ENCODE measurements around the gene PTCD1. TPM values are rescaled to one million over a fixed set of nuclear protein-coding genes. Genes with fewer than 3 reads are reported as not detected.

PTCD1 gene
- total and polyA plus RNA-seq, 9 of the 15 experiments (the other 6 are each of a cell fraction or from before 2014, with no cell fraction given) = 0.46 to 17.1 (median 6.2) TPM

- peak overlapping the region; percentile 88 for H3K4me2 ChIP-seq (ENCODE audit: insufficient read depth, low read length)
- WGBS (ENCODE audit: insufficient coverage, low coverage, missing lambda C conversion rate) = 18% methylated on average over 12 of the region's 12 CpGs
- H4K20me1 ChIP-seq (replicated peaks; ENCODE audit: control insufficient read depth, insufficient read depth, low read length) = peaks cover 23% of the 10 kb centered on the region; the same call in 1 of the 2 replicates
- in situ Hi-C loops (cut with MboI) = no loop called here
- H3K79me2 ChIP-seq (ENCODE audit: control insufficient read depth, insufficient read depth, low read length) = peaks cover 80% of the 10 kb centered on the region
- H3K4me1 ChIP-seq (replicated peaks in 1 of 2; ENCODE audit: control insufficient read depth in 2 of 2, insufficient read depth in 2 of 2, low read length in 2 of 2) = peaks cover 27 to 57% of the 10 kb centered on the region in 2 experiments
- DNase-seq (ENCODE audit: extremely low read depth in 1 of 4, low spot score in 3 of 4) (peak; percentile 56 to 84 (median 66)), FAIRE-seq (peak; percentile 96), ATAC-seq (peak; percentile 80)
- H3K9ac ChIP-seq (ENCODE audit: insufficient read depth in 1 of 2, low read depth in 2 of 2, low read length in 2 of 2) = peak overlapping the region; percentile 64 to 82
- H3K27ac ChIP-seq (ENCODE audit: extremely low read depth, low read depth, low read length) = peak overlapping the region; percentile 73
- peak overlapping the region; percentile 10; the same call in 1 of the 2 replicates for H3K4me3 ChIP-seq
- peaks cover 67% of the 10 kb centered on the region for H3K36me3 ChIP-seq (ENCODE audit: control insufficient read depth, insufficient read depth, low read length)
- BruUV-seq (replicated peaks) = TSS peak; percentile 3
- CTCF ChIA-PET (ENCODE audit: low intra/inter-chr PET ratio) = no interaction called here
- intact Hi-C loops (cut with micrococcal nuclease) = no loop called here
- peaks cover 6% of the 10 kb centered on the region for H3K9me1 ChIP-seq (ENCODE audit: control insufficient read depth, insufficient read depth, low read length)
- no peaks in the 10 kb centered on the region for H3K9me3 ChIP-seq (replicated peaks; ENCODE audit: control insufficient read depth, insufficient read depth, low read depth, low read length)
- no peaks in the 10 kb centered on the region for H3K27me3 ChIP-seq (ENCODE audit: control insufficient read depth in 2 of 2, insufficient read depth in 2 of 2, low read length in 2 of 2)
- POLR2A ChIA-PET = interaction anchor here (0.7 to 1.4 kb wide), 2 partner anchors 10 to 11 kb away, joined by 3 to 4 read pairs; no protein-coding TSS in a partner anchor
- peak overlapping the region; percentile 25; the same call in 1 of the 2 replicates for H2AFZ ChIP-seq (ENCODE audit: low read depth, low read length)
- TF ChIP-seq SP1 (CRISPR knock-in tag; IDR thresholded peaks at IDR 0.05) = no peak
- TF ChIP-seq VEZF1 (CRISPR knock-in tag; IDR thresholded peaks at IDR 0.05) = peak; percentile 45; the same call in 1 of the 2 replicates
- no peak for TF ChIP-seq ZNF551 (CRISPR knock-in tag; IDR thresholded peaks at IDR 0.05)
- TF ChIP-seq ZC3H11A (IDR thresholded peaks at IDR 0.05; ENCODE audit: low read depth, low read length) = no peak
- TF ChIP-seq NR2C2 (CRISPR knock-in tag; IDR thresholded peaks at IDR 0.05) = no peak
- TF ChIP-seq NR2C2 (tag; IDR thresholded peaks at IDR 0.05) = no peak
- peak; percentile 25 for TF ChIP-seq ZNF699 (CRISPR knock-in tag; IDR thresholded peaks at IDR 0.05; ENCODE audit: insufficient replicate concordance)
- TF ChIP-seq, protein P1, sequence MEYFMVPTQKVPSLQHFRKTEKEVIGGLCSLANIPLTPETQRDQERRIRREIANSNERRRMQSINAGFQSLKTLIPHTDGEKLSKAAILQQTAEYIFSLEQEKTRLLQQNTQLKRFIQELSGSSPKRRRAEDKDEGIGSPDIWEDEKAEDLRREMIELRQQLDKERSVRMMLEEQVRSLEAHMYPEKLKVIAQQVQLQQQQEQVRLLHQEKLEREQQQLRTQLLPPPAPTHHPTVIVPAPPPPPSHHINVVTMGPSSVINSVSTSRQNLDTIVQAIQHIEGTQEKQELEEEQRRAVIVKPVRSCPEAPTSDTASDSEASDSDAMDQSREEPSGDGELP (CRISPR knock-in tag; IDR thresholded peaks at IDR 0.05; ENCODE audit: borderline replicate concordance) = peak; percentile 66; the same call in 1 of the 2 replicates
- TF ChIP-seq CBX3 (IDR thresholded peaks at IDR 0.05; ENCODE audit: borderline replicate concordance in 1 of 2, low read length in 2 of 2) = no peak
- TF ChIP-seq KLF6 (CRISPR knock-in tag; IDR thresholded peaks at IDR 0.05; ENCODE audit: borderline replicate concordance) = no peak
- TF ChIP-seq, protein P2, sequence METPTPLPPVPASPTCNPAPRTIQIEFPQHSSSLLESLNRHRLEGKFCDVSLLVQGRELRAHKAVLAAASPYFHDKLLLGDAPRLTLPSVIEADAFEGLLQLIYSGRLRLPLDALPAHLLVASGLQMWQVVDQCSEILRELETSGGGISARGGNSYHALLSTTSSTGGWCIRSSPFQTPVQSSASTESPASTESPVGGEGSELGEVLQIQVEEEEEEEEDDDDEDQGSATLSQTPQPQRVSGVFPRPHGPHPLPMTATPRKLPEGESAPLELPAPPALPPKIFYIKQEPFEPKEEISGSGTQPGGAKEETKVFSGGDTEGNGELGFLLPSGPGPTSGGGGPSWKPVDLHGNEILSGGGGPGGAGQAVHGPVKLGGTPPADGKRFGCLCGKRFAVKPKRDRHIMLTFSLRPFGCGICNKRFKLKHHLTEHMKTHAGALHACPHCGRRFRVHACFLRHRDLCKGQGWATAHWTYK (CRISPR knock-in tag; IDR thresholded peaks at IDR 0.05) = no peak
- no peak for TF ChIP-seq NR4A1 (CRISPR knock-in tag; IDR thresholded peaks at IDR 0.05)
- no peak for TF ChIP-seq NR4A1 (tag; IDR thresholded peaks at IDR 0.05)
- no peak for TF ChIP-seq ZNF586 (CRISPR knock-in tag; conservative IDR thresholded peaks at IDR 0.05)
- TF ChIP-seq FOXP1 (CRISPR knock-in tag; IDR thresholded peaks at IDR 0.05) = 0 out of 2 replicates have a peak, but pooled peaks have one; percentile 61
Measured at GRCh38 chr7:99380032-99380822, 58.4 kb downstream of the PTCD1 start.
